SK-N-SH treated with all-trans-retinoic acid at 6 μM for 48 hours (cell line): Measurements from ENCODE around the gene PCDHGB3.

ENCODE experiments used
- ARNTL ChIP-seq: fragments of 450-650 bp; formaldehyde crosslinking; IDR thresholded peaks from 2 replicates; pipeline ENCODE4 v1.5.0; 2020; ENCODE audit warnings: low read depth, mild to moderate bottlenecking, moderate library complexity, borderline replicate concordance
- PATZ1 ChIP-seq: fragments of 250-450 bp; sonication (Bioruptor Pico); IDR thresholded peaks from 2 replicates; pipeline ENCODE4 v1.8.0; 2020; ENCODE audit warnings: mild to moderate bottlenecking, moderate library complexity, borderline replicate concordance
- RARB ChIP-seq: fragments of 250-450 bp; sonication (Bioruptor Pico); IDR thresholded peaks from 2 replicates; pipeline ENCODE4 v1.8.0; 2021; ENCODE audit warnings: mild to moderate bottlenecking, moderate library complexity
- ZFP30 ChIP-seq: fragments of 450-650 bp; formaldehyde crosslinking; IDR thresholded peaks from 2 replicates; pipeline ENCODE4 v1.5.0; 2022; ENCODE audit warnings: mild to moderate bottlenecking, moderate library complexity

GRCh38 chr5:141409598-141410306 lies 39.7 kb downstream of the PCDHGB3 start:
- TF ChIP-seq PATZ1 (CRISPR knock-in tag) (no peak), RARB (CRISPR knock-in tag) (no peak), ARNTL (CRISPR knock-in tag) (no peak), ZFP30 (CRISPR knock-in tag) (no peak)
